ENCODE results near the gene KRT33A. TPM values are rescaled to one million over a fixed set of nuclear protein-coding genes. Genes with fewer than 3 reads are reported as not detected.

The KRT33A gene
- not detected in 2 replicates for total RNA-seq

DNA sequence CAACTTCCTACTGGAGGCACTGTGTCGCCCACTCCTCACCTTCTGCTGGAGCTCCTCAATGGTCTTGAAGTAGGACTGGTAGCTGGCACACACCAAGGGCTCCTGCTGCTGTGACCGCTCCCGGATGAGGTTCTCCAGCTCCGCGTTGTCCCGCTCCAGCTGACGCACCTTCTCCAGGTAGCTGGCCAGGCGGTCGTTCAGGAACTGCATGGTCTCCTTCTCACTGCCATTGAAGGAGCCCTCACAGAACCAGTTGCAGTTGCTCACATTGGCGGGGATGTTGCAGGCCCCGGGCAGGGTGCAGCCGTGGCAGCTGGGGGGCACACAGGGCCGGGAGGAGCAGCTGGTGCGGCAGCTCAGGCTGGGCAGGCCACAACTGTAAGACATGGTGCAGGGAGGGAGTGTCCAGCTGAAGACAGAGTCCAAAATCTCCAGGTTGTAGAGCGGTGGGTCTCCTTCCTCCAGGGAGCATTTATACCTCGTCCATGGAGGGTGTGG is at the start of gene KRT33A:
Gene KRT33A, minus strand, starts transcription at position 448 of the 498 bp plus-strand sequence. Its CDS starts 61 bp downstream, at position 387.

GRCh38 chr17:41396996-41397660 is 46.5 kb upstream of the KRT33A start, which contains the start of gene KRT31:
KRT31 (minus strand) TSS chr17:41397608; CDS start chr17:41397539, 69 bp downstream.

GRCh38 chr17:41381943-41382342 is 31.3 kb upstream of the KRT33A start, which contains the start of gene KRT34:
KRT34 (minus strand) TSS chr17:41382306; CDS start chr17:41382246, 60 bp downstream.

GRCh38 chr17:41369713-41370112 is 19.1 kb upstream of the KRT33A start, which contains the start of gene KRT33B:
KRT33B (minus strand) TSS chr17:41369813; CDS start chr17:41369750, 63 bp downstream.

GRCh38 chr17:41315204-41315794 is 35.3 kb downstream of the KRT33A start, which contains the start of gene KRTAP17-1:
KRTAP17-1 (minus strand) TSS chr17:41315710; CDS start chr17:41315650, 60 bp downstream.

GRCh38 chr17:41308918-41309359 is 41.7 kb downstream of the KRT33A start, which contains the start of gene KRTAP16-1:
KRTAP16-1 (minus strand) TSS chr17:41309309; CDS start chr17:41309253, 56 bp downstream.

GRCh38 chr17:41301916-41302901 is 48.4 kb downstream of the KRT33A start, which contains the start of gene KRTAP29-1:
KRTAP29-1 (minus strand) TSS chr17:41302851; CDS start chr17:41302851, 0 bp downstream.

Other genes with a start within 250 kb of the KRT33A start
- not detected in 2 replicates for gene KRTAP4-16, start 248.6 kb downstream of the KRT33A start, total RNA-seq
- not detected in 2 replicates for gene KRTAP4-9, start 245.4 kb downstream of the KRT33A start, total RNA-seq
- not detected in 2 replicates for gene KRTAP4-11, start 232.5 kb downstream of the KRT33A start, total RNA-seq
- not detected in 2 replicates for gene KRTAP4-12, start 226.6 kb downstream of the KRT33A start, total RNA-seq
- not detected in 2 replicates for gene KRTAP4-6, start 210.3 kb downstream of the KRT33A start, total RNA-seq
- gene KRTAP4-5, start 201.0 kb downstream of the KRT33A start, total RNA-seq, result not detected in 2 replicates
- gene KRTAP4-4, start 190.1 kb downstream of the KRT33A start, total RNA-seq, result not detected in 2 replicates
- gene KRTAP4-3, start 182.6 kb downstream of the KRT33A start, total RNA-seq, result not detected in 2 replicates
- not detected in 2 replicates for gene KRTAP4-2, start 172.6 kb downstream of the KRT33A start, total RNA-seq
- not detected in 2 replicates for gene KRTAP4-1, start 165.9 kb downstream of the KRT33A start, total RNA-seq
- gene KRTAP9-1, start 160.9 kb downstream of the KRT33A start, total RNA-seq, result not detected in 2 replicates
- not detected in 2 replicates for gene KRTAP9-2, start 124.2 kb downstream of the KRT33A start, total RNA-seq
- not detected in 2 replicates for gene KRTAP9-3, start 118.4 kb downstream of the KRT33A start, total RNA-seq
- not detected in 2 replicates for gene KRTAP9-8, start 112.8 kb downstream of the KRT33A start, total RNA-seq
- not detected in 2 replicates for gene KRTAP9-4, start 101.1 kb downstream of the KRT33A start, total RNA-seq
- gene KRTAP9-9, start 95.4 kb downstream of the KRT33A start, total RNA-seq, result not detected in 2 replicates
- gene KRTAP9-6, start 85.5 kb downstream of the KRT33A start, total RNA-seq, result not detected in 2 replicates
- not detected in 2 replicates for gene KRTAP9-7, start 75.1 kb downstream of the KRT33A start, total RNA-seq
- gene KRTAP29-1, start 48.0 kb downstream of the KRT33A start, total RNA-seq, result not detected in 2 replicates
- gene KRTAP16-1, start 41.5 kb downstream of the KRT33A start, total RNA-seq, result not detected in 2 replicates
- not detected in 2 replicates for gene KRTAP17-1, start 35.1 kb downstream of the KRT33A start, total RNA-seq
- gene KRT33B, start 19.0 kb upstream of the KRT33A start, total RNA-seq, result not detected in 2 replicates
- gene KRT34, start 31.5 kb upstream of the KRT33A start, total RNA-seq, result 0.37 and 0.59 TPM in 2 replicates
- not detected in 2 replicates for gene KRT31, start 46.8 kb upstream of the KRT33A start, total RNA-seq
- gene KRT37, start 73.8 kb upstream of the KRT33A start, total RNA-seq, result not detected in 2 replicates
- gene KRT38, start 90.2 kb upstream of the KRT33A start, total RNA-seq, result not detected in 2 replicates
- not detected in 2 replicates for gene KRT32, start 116.6 kb upstream of the KRT33A start, total RNA-seq
- not detected in 2 replicates for gene KRT35, start 130.3 kb upstream of the KRT33A start, total RNA-seq
- not detected in 2 replicates for gene KRT36, start 139.1 kb upstream of the KRT33A start, total RNA-seq
- gene KRT13, start 154.8 kb upstream of the KRT33A start, total RNA-seq, result not detected in 2 replicates
- gene KRT15, start 168.1 kb upstream of the KRT33A start, total RNA-seq, result 0.78 TPM in 1 of 2 replicates, not detected in the other
- gene KRT19, start 177.5 kb upstream of the KRT33A start, total RNA-seq, result 3.7 and 12.5 TPM in 2 replicates
- gene KRT9, start 221.2 kb upstream of the KRT33A start, total RNA-seq, result not detected in 2 replicates
- 0.59 TPM in 1 of 2 replicates, not detected in the other for gene KRT14, start 236.1 kb upstream of the KRT33A start, total RNA-seq

Data from subcutaneous preadipocyte (primary cell).